T-helper 2 cell treated with Interferon-gamma antibody and Interleukin-4, amounts not matched to agents 5 μg/mL and 100 μg/mL, for 36 hours (primary cell): Measurements from ENCODE around the gene LRRC32.

Experiments used
- DNase-seq: peaks from one replicate; pipeline ENCODE4 v3.0.0; 2021; ENCODE audit warnings: low spot score
- H3K27ac Mint-ChIP-seq: one replicate; pipeline ENCODE4 v1.8.0; 2021; ENCODE audit warnings: mild to moderate bottlenecking, mixed read lengths
- H3K27me3 Mint-ChIP-seq: one replicate; pipeline ENCODE4 v1.8.0; 2021; ENCODE audit warnings: low read depth, mixed read lengths
- H3K36me3 Mint-ChIP-seq: one replicate; pipeline ENCODE4 v1.8.0; 2021; ENCODE audit warnings: low read depth, mixed read lengths
- H3K4me1 Mint-ChIP-seq: one replicate; pipeline ENCODE4 v1.8.0; 2021; ENCODE audit warnings: low read depth, mixed read lengths
- H3K4me3 Mint-ChIP-seq: one replicate; pipeline ENCODE4 v1.8.0; 2022; ENCODE audit warnings: mild to moderate bottlenecking, moderate library complexity, mixed read lengths
- H3K9me3 Mint-ChIP-seq: one replicate; pipeline ENCODE4 v1.8.0; 2021; ENCODE audit warnings: mixed read lengths

The LRRC32 gene

DNA sequence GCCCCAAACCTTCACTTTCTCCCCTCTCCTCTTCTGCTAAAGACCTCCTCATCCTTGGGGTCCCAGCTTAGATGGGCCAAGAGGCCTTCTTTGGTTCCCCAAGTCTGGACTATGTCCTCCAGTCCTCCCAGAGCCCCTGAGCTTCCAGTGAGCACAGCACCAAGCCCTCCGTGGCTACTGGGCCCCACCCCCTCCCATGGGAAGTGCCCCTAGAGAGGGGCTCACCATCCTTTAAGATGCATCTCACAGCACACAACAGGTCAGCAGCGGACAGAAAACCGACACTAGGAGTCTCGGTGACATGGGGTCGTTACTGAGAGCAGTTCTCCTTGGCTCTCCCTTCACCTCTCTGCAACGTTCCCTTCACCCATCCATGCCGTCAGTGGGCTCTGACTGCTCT lies 2.7 kb downstream of the LRRC32 start:
- Mint-ChIP-seq H3K36me3 (peaks cover 6% of the 10 kb centered on the region), H3K4me3 (peak overlapping the region; percentile 87), H3K4me1 (peaks cover 52% of the 10 kb centered on the region), H3K27ac (peak overlapping the region; percentile 28), H3K9me3 (no peaks in the 10 kb centered on the region), H3K27me3 (peaks cover 17% of the 10 kb centered on the region)
- DNase-seq, result no peak

DNA sequence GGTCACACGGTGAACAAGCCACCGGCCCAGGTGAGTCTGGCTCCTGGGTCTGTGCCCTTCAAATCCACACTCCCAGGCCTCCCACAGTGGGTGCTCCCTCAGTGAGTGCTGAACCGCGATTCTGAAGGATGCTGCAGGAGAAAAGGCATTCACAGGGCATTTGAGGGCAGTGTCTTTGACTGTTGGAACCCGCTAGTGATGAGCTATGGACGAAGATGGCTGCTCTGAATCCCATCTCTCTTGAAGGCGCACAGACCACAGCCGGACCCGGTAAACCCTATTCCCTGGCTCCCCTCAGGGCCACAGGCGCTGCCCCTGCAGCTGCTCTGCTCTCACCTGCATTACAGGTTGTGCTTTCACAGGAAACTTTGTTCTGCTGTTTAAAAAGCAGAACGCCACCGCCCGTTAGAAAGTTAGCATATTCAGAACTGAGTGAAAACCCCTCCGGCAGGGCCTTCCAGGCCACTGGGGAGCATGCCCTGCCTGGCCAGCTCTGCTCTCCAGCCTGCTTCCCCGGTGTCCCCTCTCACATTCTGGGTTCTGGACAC lies 3.2 kb downstream of the LRRC32 start:
- Mint-ChIP-seq H3K9me3 (no peaks in the 10 kb centered on the region), H3K27ac (peak overlapping the region; percentile 17), H3K27me3 (peaks cover 17% of the 10 kb centered on the region), H3K36me3 (peaks cover 6% of the 10 kb centered on the region), H3K4me3 (peak overlapping the region; percentile 87), H3K4me1 (peaks cover 50% of the 10 kb centered on the region)
- DNase-seq, result no peak

DNA sequence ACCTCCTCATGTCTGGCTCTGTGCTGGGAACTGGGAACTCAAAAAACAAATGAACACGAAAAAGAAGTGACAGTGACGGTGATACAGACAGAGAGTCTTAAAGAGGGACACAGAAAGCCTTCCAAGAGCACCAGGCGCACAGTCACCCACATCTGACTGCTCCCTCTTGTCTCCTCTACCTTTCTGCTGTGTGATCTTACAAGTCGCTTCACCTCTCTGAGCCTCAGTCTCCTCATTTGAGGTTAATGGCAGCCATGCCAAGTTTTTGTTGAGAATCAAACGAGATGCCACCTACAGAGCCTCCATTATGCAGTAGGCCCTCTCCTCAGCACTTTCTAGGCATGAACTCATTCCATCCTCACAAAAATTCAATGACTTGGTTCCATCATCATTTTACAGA lies 3.7 kb downstream of the LRRC32 start:
- peak overlapping the region; percentile 87 for H3K4me3 Mint-ChIP-seq
- DNase-seq, result no peak
- no peaks in the 10 kb centered on the region for H3K9me3 Mint-ChIP-seq
- peaks cover 46% of the 10 kb centered on the region for H3K4me1 Mint-ChIP-seq
- peaks cover 6% of the 10 kb centered on the region for H3K36me3 Mint-ChIP-seq
- no peak overlapping the region for H3K27ac Mint-ChIP-seq
- H3K27me3 Mint-ChIP-seq, result peaks cover 17% of the 10 kb centered on the region

DNA sequence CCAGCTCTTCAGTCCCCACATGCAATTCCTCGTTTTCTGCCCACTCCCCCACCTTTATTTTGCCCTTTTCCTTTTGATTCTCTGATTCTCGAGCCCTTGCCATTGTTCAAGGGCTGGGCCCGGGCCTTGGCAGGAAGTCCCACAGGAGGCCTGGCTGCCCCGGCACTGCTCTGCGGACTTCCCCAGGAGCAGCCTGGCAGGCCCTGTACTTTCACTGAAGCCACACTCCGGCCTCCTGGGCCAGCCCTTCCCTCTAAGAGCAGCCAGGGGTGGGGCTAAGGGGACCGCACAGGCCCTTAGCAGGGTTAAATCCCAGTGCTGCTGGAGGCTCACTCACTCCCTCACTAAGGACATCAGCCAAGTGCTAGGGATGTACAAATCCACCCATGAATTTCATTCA lies 4.1 kb downstream of the LRRC32 start:
- H3K4me1 Mint-ChIP-seq, result peaks cover 42% of the 10 kb centered on the region
- H3K27ac Mint-ChIP-seq, result no peak overlapping the region
- peak overlapping the region; percentile 87 for H3K4me3 Mint-ChIP-seq
- H3K36me3 Mint-ChIP-seq, result peaks cover 6% of the 10 kb centered on the region
- DNase-seq, result no peak
- H3K27me3 Mint-ChIP-seq, result peaks cover 15% of the 10 kb centered on the region
- no peaks in the 10 kb centered on the region for H3K9me3 Mint-ChIP-seq

DNA sequence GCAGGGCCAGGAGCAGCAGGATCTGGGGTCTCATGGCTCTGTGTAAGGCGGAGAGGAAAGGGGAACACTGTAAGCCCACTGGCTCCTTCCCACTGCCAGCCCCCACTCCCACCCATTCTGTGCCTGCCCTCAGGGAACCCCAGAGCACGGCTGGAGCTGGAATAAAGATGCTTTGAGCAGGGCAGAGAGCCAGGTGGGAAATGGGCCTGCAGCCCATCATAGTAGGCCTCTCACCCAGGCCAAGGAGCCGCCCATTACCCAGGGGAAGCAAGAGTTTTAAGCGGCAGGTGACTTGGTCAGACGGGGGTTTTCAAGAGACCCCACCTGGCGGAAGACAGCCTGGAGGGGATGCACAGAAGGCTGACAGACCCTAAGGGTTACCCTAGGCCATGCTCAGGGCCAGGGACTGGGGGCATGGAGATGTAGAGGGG lies 4.6 kb downstream of the LRRC32 start:
- Mint-ChIP-seq H3K4me3 (no peak overlapping the region), H3K36me3 (peaks cover 6% of the 10 kb centered on the region), H3K27me3 (peaks cover 12% of the 10 kb centered on the region), H3K4me1 (peaks cover 40% of the 10 kb centered on the region), H3K27ac (peak overlapping the region; percentile 71), H3K9me3 (no peaks in the 10 kb centered on the region)
- DNase-seq, result no peak

DNA sequence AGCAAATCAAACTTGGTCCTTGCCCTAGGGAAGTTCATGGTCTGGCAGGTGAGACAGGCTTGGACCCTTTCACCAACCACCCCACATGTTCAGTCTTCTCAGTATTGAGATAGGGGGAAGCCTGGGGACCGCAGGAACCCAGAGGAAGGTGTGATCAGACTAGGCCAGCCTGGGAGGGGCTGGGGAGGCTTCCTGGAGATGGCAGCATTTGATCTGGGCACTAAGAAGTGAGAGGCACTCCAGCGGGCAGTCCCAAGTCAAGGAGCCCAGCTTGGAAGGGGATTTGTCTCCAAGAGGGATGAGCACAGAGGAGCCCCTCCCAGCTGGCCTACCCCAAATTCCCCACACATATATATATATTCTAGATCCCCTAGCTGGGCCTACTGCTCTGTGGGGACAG lies 5.4 kb downstream of the LRRC32 start:
- H3K27me3 Mint-ChIP-seq, result peaks cover 12% of the 10 kb centered on the region
- H3K4me1 Mint-ChIP-seq, result peaks cover 40% of the 10 kb centered on the region
- H3K27ac Mint-ChIP-seq, result peak overlapping the region; percentile 71
- H3K4me3 Mint-ChIP-seq, result peak overlapping the region; percentile 41
- H3K9me3 Mint-ChIP-seq, result no peaks in the 10 kb centered on the region
- DNase-seq, result no peak
- H3K36me3 Mint-ChIP-seq, result peaks cover 6% of the 10 kb centered on the region

DNA sequence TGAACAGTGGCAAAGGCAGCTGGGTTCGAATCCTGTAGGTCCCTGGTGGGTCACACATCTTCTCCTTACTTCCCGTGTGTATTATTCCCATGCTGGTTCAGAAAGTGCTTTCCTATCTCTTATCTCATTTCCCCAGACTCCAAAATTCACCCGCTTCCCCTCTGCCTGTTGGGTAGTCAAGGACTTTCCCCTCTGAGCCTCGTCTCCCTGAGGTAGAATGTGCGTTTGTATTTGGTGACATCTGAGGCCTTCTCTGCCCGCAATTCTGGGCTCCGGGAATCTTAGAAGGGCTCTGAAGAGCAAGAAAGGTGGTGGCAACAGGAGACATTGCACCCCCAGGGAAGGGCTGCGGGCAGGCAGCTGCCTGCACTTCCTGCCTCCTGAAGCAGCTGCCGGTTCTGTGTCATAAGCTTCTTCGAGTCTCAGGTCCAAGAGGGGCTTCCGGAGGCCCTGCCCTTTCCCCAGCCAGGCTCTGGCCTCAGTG lies 5.9 kb downstream of the LRRC32 start:
- Mint-ChIP-seq H3K4me1 (peaks cover 35% of the 10 kb centered on the region), H3K27me3 (peaks cover 7% of the 10 kb centered on the region), H3K27ac (peak overlapping the region; percentile 71), H3K4me3 (peak overlapping the region; percentile 41), H3K36me3 (peaks cover 6% of the 10 kb centered on the region), H3K9me3 (no peaks in the 10 kb centered on the region)
- DNase-seq, result no peak

DNA sequence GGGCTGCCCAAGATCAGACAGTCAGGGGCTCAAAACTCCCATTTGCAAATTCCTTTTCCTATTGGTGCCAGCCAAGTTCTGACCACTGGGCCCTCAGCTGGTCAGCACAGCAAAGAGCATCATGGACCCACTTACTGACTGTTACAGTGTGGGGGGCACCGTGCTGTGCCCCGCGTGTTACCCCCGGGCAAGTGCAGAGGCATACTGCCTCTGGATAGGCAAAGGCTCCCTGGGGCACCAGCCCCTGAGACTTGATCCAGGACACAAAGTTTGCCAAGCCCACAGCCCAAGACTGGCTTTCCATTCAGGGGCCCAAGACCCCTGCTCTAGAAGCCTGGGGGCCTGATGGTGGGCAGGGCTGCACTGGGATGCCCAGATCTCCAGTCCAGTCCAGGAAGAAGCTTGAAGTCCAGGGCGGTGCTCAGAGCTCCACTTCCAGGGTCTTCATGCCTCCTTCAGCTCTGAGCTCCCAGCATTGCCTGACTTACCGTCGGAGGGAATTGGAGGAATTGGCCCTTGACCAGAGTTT lies 6.6 kb downstream of the LRRC32 start:
- Mint-ChIP-seq H3K9me3 (no peaks in the 10 kb centered on the region), H3K4me3 (no peak overlapping the region), H3K27me3 (peaks cover 2% of the 10 kb centered on the region), H3K4me1 (peaks cover 31% of the 10 kb centered on the region), H3K36me3 (peaks cover 6% of the 10 kb centered on the region), H3K27ac (no peak overlapping the region)
- DNase-seq, result no peak

DNA sequence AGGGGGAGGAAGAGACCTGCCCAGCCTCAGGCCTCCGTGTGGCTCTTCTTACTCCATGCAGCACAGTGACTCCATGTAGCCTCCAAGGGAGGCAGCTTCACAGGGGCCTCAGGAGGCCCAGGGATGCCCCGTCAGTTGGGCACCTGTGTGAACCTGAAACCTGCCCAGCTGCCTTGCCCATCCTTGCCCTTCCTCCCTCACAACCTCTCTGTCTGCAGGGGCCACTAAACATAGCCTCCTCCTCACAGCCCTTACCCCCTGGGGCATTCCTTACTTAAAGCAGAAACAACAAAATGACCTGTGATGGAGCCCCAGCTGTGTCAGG lies 7.1 kb downstream of the LRRC32 start:
- Mint-ChIP-seq H3K4me1 (peaks cover 28% of the 10 kb centered on the region), H3K27me3 (no peaks in the 10 kb centered on the region), H3K36me3 (peaks cover 5% of the 10 kb centered on the region), H3K9me3 (no peaks in the 10 kb centered on the region), H3K4me3 (no peak overlapping the region), H3K27ac (no peak overlapping the region)
- no peak for DNase-seq

DNA sequence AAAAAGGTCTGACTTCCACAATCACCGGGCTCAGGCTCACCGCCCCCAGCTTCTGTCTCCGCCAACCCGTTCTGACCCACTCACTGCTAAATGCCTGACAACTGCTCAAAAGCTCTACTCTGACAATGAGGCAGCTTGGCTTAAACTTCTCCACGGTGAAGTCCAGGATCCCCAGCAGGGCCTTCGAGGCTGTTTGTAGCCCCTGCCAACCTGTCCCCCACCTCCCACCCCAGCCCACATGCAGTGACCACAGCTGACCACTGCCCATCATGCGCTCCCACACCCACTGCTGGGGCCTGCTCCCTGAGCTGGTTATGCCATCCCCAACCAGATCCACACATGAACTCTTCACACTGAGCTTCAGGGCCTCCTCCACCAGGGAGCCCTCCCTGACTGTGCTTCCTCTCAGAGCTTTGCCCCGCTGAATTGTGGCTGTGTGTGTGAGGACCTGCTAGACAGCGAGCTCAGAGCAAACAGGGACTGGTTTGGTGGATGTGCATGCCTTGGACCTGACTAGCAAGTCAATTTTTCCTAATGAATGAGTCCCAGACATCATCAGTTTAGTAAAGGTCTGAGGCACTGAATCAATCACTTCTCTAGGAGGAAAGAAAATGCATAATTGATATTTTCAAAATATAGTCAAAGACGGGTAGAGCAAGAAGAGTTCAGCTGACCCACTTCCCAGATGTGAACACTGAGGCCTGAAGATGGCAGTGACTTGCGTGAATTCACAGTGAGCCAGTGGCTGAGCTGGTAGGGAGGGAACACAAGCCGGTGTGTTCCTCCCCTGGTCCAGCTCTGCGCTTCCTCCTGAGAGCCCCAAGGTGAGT lies 7.7 kb downstream of the LRRC32 start:
- no peak for DNase-seq
- Mint-ChIP-seq H3K9me3 (no peaks in the 10 kb centered on the region), H3K36me3 (peaks cover 1% of the 10 kb centered on the region), H3K27me3 (no peaks in the 10 kb centered on the region), H3K27ac (no peak overlapping the region), H3K4me3 (no peak overlapping the region), H3K4me1 (peaks cover 26% of the 10 kb centered on the region)

DNA sequence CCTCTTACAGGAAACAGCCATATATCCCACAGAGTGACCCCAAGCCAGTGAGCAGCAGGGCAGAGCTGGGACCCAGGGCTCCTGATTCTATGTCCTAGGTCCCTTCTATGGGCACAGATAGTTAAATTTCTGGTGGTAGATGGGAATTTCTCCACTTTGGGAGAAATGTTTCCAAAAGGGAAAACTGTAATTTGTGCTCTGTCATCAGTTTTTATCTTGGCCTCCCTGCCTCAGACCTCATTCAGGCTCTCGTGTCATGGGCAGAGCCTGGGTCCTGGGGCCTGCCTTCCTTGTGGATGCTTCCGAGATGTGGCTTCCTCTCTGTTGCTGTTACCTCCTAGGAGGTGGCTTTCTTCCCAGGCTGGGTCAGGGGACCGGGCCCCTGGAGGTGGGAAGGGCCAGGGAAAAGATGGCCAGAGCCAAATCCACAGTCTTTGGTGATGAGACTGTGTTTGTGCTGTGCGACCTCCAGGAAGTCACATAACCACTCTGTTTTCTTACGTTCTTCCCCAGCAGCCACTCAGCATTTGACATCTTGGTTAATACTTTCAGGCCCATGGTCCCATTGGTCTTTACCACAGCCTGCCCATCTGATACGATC lies 8.6 kb downstream of the LRRC32 start:
- peaks cover 22% of the 10 kb centered on the region for H3K4me1 Mint-ChIP-seq
- H3K9me3 Mint-ChIP-seq, result no peaks in the 10 kb centered on the region
- peaks cover 1% of the 10 kb centered on the region for H3K36me3 Mint-ChIP-seq
- no peak overlapping the region for H3K27ac Mint-ChIP-seq
- no peak overlapping the region for H3K4me3 Mint-ChIP-seq
- no peaks in the 10 kb centered on the region for H3K27me3 Mint-ChIP-seq
- no peak for DNase-seq

DNA sequence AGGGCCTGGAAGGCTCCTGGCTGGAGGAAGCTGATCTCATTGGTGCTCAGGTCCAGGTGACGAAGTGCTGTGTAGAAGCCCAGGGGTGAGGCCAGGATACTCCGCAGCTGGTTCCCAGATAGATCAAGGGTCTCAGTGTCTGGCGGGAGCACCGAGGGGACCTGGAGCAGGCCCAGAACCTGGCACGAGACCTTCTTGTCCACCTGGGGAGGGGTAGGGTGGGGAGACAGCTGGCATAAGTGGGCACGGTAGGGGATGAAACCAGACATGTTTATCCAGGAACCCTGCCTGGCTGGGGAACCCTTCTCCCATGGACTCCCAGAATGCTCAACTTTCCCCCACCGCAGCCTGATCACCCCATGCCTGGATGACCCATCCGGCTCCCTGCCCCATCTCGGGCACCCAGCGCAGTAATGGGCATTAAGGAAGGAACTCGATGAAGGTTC lies 9.2 kb downstream of the LRRC32 start:
- Mint-ChIP-seq H3K27ac (no peak overlapping the region), H3K36me3 (peaks cover 1% of the 10 kb centered on the region), H3K9me3 (no peaks in the 10 kb centered on the region), H3K4me3 (no peak overlapping the region), H3K4me1 (peaks cover 25% of the 10 kb centered on the region), H3K27me3 (no peaks in the 10 kb centered on the region)
- DNase-seq, result no peak

DNA sequence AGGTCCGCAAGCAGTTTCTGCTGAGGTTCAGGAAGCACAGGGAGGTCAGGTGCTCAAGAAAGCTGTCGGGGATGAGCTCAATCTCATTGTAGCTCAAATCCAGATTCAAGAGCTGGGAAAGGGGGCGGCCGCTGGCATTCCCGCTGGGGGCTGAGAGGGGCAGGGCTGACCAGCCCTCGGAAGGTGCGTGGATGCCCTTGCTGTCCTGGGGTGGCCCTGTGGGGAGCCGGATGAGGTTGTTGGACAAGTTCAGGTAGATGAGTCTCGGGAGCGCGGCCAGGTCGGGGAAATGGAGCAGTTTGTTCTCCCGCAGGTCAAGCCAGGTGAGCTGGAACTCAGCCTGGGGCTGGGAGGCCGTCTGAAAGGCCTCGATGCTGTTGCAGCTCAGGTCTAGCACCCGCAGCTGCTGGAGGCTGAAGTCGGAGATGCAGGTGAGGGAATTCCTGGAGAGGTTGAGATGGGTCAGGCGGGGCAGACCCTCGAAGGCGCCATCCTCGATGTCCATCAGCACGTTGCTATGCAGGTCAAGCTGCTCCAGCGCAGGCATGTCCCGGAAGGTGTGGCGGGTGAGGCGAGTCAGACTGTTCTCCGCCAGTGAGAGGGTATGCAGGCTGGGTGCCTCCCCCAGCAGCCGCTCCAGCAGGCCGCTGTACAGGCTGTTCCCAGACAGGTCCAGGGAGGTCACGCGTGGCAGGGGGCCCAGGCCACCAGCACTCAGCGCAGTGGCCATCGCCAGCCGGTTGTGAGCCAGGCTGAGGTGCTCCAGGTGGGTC lies 9.8 kb downstream of the LRRC32 start:
- peaks cover 1% of the 10 kb centered on the region for H3K36me3 Mint-ChIP-seq
- no peak overlapping the region for H3K4me3 Mint-ChIP-seq
- H3K9me3 Mint-ChIP-seq, result no peaks in the 10 kb centered on the region
- no peak overlapping the region for H3K27ac Mint-ChIP-seq
- DNase-seq, result no peak
- peaks cover 22% of the 10 kb centered on the region for H3K4me1 Mint-ChIP-seq
- no peaks in the 10 kb centered on the region for H3K27me3 Mint-ChIP-seq
